Mesothelial cell of epicardium (in vitro differentiated cells): ENCODE data around the gene CYP39A1. TPM values are rescaled to one million over a fixed set of nuclear protein-coding genes. Genes with fewer than 3 reads are reported as not detected.

Experiments used
- DNase-seq, 2 experiments: peaks; one replicate each; pipeline ENCODE4 v3.0.0; 2021; ENCODE audit warnings: low spot score in 2 of 2; ENCODE audit not compliant: unreplicated experiment in 2 of 2
- H3K27ac Mint-ChIP-seq: 2 replicates; pipeline ENCODE4 v1.8.0; 2021; ENCODE audit warnings: mixed read lengths
- H3K27me3 Mint-ChIP-seq: 2 replicates; pipeline ENCODE4 v1.8.0; 2021; ENCODE audit warnings: low read depth, mixed read lengths
- H3K36me3 Mint-ChIP-seq: 2 replicates; pipeline ENCODE4 v1.8.0; 2021; ENCODE audit warnings: mixed read lengths
- H3K4me1 Mint-ChIP-seq: 2 replicates; pipeline ENCODE4 v1.8.0; 2021; ENCODE audit warnings: mixed read lengths
- H3K4me3 Mint-ChIP-seq: 2 replicates; pipeline ENCODE4 v1.8.0; 2021; ENCODE audit warnings: mild to moderate bottlenecking, moderate library complexity, mixed read lengths
- H3K9me3 Mint-ChIP-seq: 2 replicates; pipeline ENCODE4 v1.8.0; 2021; ENCODE audit warnings: mixed read lengths
- CTCF ChIP-seq: fragments of 200-600 bp; sonication (generic); IDR thresholded peaks from one replicate; pipeline ENCODE4 v1.5.0; 2021; ENCODE audit warnings: antibody characterized with exemption; ENCODE audit not compliant: unreplicated experiment
- total RNA-seq: library from RNA; stranded (reverse); gene quantifications from 3 replicates; pipeline ENCODE4 v1.2.1, GENCODE V29; 2021

The CYP39A1 gene
- total RNA-seq, 1 donor from 2014 or later, result 6.9 TPM

DNA sequence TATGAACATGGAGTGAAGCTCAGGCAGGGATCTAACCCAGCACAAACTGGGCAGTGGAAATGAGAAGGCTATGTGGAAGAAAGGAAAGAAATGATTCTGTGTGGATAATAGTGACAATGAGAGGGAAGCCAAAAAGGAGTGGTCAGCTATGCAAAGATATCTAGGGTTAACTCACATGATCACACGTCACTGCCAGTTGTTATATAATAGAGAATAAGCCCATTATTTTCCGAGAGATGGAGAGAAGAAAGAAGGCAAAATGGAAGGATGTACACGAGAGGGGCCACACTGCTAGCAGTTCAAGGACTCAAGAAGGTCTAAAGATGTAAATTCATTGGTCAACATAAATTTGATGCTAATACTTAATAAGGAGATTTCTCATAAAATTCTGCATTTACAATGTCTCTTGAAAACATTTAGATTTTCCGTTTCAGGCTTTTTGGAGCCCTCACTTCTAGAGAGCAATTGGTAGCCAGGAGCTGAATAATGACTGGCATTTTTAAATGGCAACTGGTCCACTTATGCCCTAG is 142.6 kb downstream of the CYP39A1 start:
- Mint-ChIP-seq H3K27ac (no peak overlapping the region), H3K4me3 (no peak overlapping the region), H3K9me3 (no peaks in the 10 kb centered on the region), H3K36me3 (no peaks in the 10 kb centered on the region), H3K27me3 (peaks cover 3% of the 10 kb centered on the region), H3K4me1 (peaks cover 4% of the 10 kb centered on the region)
- no peak for DNase-seq
- TF ChIP-seq CTCF, result no peak

GRCh38 chr6:46509063-46509462 is 143.6 kb downstream of the CYP39A1 start:
- Mint-ChIP-seq H3K9me3 (no peaks in the 10 kb centered on the region), H3K4me3 (no peak overlapping the region), H3K27ac (no peak overlapping the region), H3K36me3 (no peaks in the 10 kb centered on the region), H3K4me1 (peaks cover 4% of the 10 kb centered on the region), H3K27me3 (peaks cover 3% of the 10 kb centered on the region)
- DNase-seq, result no peak
- no peak for TF ChIP-seq CTCF

DNA sequence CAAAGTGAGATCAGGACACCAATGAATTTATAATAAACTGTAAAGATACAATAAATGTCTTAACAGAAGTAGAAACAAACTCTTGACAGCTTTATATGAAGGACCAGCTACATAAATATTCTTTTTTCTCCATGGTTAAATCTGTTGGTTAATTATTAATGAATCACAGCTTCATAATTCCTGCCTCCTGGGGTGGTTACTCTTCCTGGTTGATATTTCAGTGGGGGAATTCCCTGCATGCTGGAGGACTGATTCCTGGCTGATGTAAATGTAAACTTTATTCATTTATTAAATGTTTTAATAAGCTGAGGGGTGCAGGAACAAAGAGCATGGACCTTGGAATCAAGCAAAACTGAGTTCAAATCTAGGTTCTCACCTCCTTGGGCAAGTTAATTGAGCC is 145.2 kb downstream of the CYP39A1 start:
- Mint-ChIP-seq H3K9me3 (no peaks in the 10 kb centered on the region), H3K4me1 (peaks cover 4% of the 10 kb centered on the region), H3K27ac (no peak overlapping the region), H3K27me3 (peaks cover 3% of the 10 kb centered on the region), H3K36me3 (no peaks in the 10 kb centered on the region), H3K4me3 (no peak overlapping the region)
- no peak for DNase-seq
- TF ChIP-seq CTCF, result no peak

DNA sequence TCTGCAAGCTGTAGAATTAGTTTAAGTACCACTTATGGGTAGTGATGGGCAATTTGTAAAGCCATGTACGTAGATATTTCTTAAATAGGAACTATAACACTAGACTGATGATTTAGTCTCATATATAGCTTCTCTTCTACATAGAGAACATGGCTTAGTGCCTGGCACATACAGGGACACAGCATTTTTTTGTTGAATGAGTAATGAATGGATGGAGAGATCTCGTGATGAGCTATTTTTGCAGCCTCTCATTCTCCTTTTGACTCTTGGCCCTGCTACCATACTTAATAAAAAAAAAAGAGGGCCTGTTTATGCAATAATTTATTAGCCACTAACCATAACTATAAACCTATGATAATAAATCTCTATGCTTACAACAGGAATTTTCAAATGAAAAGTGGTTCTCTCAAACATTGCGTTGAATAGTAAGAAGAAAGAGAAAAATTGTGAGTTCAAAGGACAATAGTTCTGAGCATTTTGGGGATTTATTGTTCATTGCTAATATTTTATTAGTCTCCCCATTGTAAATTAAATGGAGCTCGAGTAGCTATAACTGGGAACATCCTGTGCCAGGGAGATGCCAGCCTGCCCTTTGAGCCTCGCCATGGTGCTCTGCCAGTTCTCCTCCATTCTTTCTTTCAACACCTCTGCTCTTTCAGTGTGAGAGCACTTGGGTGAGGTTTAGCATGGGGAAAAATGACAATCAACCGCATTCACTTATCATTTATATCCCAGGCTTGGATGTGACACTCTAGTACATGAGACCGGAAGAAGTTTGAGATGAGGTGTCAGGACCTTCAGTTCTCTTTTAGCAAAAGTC is 146.7 kb downstream of the CYP39A1 start:
- Mint-ChIP-seq H3K4me1 (peaks cover 4% of the 10 kb centered on the region), H3K9me3 (no peaks in the 10 kb centered on the region), H3K27ac (no peak overlapping the region), H3K36me3 (no peaks in the 10 kb centered on the region), H3K4me3 (no peak overlapping the region), H3K27me3 (peaks cover 6% of the 10 kb centered on the region)
- TF ChIP-seq CTCF, result no peak
- DNase-seq, result no peak

DNA sequence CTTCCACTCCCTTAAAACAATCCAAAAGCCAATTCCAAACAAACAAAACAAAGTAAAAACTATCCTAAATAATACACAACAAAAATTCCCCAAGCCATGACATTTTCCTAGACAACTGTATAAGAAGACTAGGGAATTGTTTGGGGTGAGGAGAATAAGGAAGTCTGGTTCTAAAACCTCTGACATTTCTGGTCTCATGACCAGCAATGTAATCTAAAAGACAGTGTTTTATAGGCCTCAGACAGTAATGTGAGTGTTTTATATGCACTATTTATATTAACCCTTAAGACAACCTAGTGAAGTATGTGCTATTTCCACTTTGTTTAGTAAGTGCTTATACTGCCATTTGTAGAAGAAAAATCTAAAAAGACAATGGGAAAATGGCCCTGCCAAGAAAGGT is 148.4 kb downstream of the CYP39A1 start:
- Mint-ChIP-seq H3K4me1 (peaks cover 5% of the 10 kb centered on the region), H3K4me3 (no peak overlapping the region), H3K9me3 (no peaks in the 10 kb centered on the region)

More for the DNA sequence above, 148.4 kb downstream of the CYP39A1 start:
- Mint-ChIP-seq H3K27ac (no peak overlapping the region), H3K27me3 (peaks cover 18% of the 10 kb centered on the region), H3K36me3 (no peaks in the 10 kb centered on the region)
- TF ChIP-seq CTCF, result no peak
- DNase-seq, result no peak
